Karpas-422 (cell line): ENCODE measurements around the gene EEF1AKMT2. TPM values are rescaled to one million over a fixed set of nuclear protein-coding genes. Genes with fewer than 3 reads are reported as not detected.

Experiments used
- DNase-seq: peaks from one replicate; pipeline ENCODE4 v3.0.0-alpha.2; 2015
- H2AFZ ChIP-seq: fragments of 200-600 bp; sonication (generic); 2 replicates; pipeline ENCODE4 v1.6.1; 2014; ENCODE audit warnings: antibody characterized with exemption, low read length, mixed read lengths
- H3K27ac ChIP-seq: fragments of 200-600 bp; sonication (generic); 2 replicates; pipeline ENCODE4 v1.5.1; 2014; ENCODE audit warnings: mild to moderate bottlenecking, low read length, moderate library complexity
- H3K27me3 ChIP-seq: fragments of 200-600 bp; sonication (generic); 2 replicates; pipeline ENCODE4 v1.6.1; 2014; ENCODE audit warnings: low read length, mixed read lengths
- H3K36me3 ChIP-seq: fragments of 200-600 bp; sonication (generic); 2 replicates; pipeline ENCODE4 v1.6.1; 2014; ENCODE audit warnings: low read length, mixed read lengths; ENCODE audit not compliant: insufficient read depth
- H3K4me1 ChIP-seq: fragments of 200-600 bp; sonication (generic); 2 replicates; pipeline ENCODE4 v1.6.1; 2014; ENCODE audit warnings: mild to moderate bottlenecking, low read length, mixed read lengths
- H3K4me2 ChIP-seq: fragments of 200-600 bp; sonication (generic); 2 replicates; pipeline ENCODE4 v1.6.1; 2014; ENCODE audit warnings: low read length, low read depth, mild to moderate bottlenecking; ENCODE audit not compliant: poor library complexity, severe bottlenecking
- H3K4me3 ChIP-seq: fragments of 200-600 bp; sonication (generic); 2 replicates; pipeline ENCODE4 v1.5.1; 2014; ENCODE audit warnings: mild to moderate bottlenecking, antibody characterized with exemption, low read length, mixed read lengths
- H3K79me2 ChIP-seq: fragments of 200-600 bp; sonication (generic); 2 replicates; pipeline ENCODE4 v1.6.1; 2014; ENCODE audit warnings: mild to moderate bottlenecking, low read length, mixed read lengths
- H3K9ac ChIP-seq: fragments of 200-600 bp; sonication (generic); 2 replicates; pipeline ENCODE4 v1.6.0; 2014; ENCODE audit warnings: low read length
- H3K9me2 ChIP-seq: fragments of 200-600 bp; sonication (generic), shearing (Covaris generic); replicated peaks from 2 replicates; pipeline ENCODE4 v1.6.0; 2014; ENCODE audit warnings: mild to moderate bottlenecking, low read length, moderate library complexity; ENCODE audit not compliant: insufficient read depth
- H3K9me3 ChIP-seq: fragments of 300-700, 200-600 bp; sonication (generic); 2 replicates; pipeline ENCODE4 v1.6.1; 2014; ENCODE audit warnings: low read length, mixed read lengths
- H4K20me1 ChIP-seq: fragments of 200-600 bp; sonication (generic); 2 replicates; pipeline ENCODE4 v1.6.1; 2014; ENCODE audit warnings: mild to moderate bottlenecking, antibody characterized with exemption, low read length, low read depth; ENCODE audit not compliant: insufficient read depth
- total RNA-seq: library from RNA; depleted of rRNA; stranded (reverse); fragments of >200 nt; shearing (Covaris generic); gene quantifications from 2 replicates; pipeline ENCODE4 v1.2.3, GENCODE V29; 2014; ENCODE audit warnings: low replicate concordance

EEF1AKMT2 gene
- total RNA-seq, 1 experiment from 2014 or later, result 38.3 TPM

- peak overlapping the region; percentile 93 for H3K4me3 ChIP-seq
- H3K9me3 ChIP-seq, result no peaks in the 10 kb centered on the region
- peaks cover 16% of the 10 kb centered on the region; the same call in 1 of the 2 replicates for H4K20me1 ChIP-seq
- H3K27me3 ChIP-seq, result no peaks in the 10 kb centered on the region
- H3K79me2 ChIP-seq, result peaks cover 90% of the 10 kb centered on the region
- peaks cover 80% of the 10 kb centered on the region for H3K4me1 ChIP-seq
- H3K27ac ChIP-seq, result peak overlapping the region; percentile 95
- no peak overlapping the region for H2AFZ ChIP-seq
- H3K36me3 ChIP-seq, result 0 out of 2 replicates have a peak, but pooled peaks cover 3% of the 10 kb centered on the region
- peak overlapping the region; percentile 96 for H3K9ac ChIP-seq
- DNase-seq, result no peak
- peak overlapping the region; percentile 75 for H3K4me2 ChIP-seq
- H3K9me2 ChIP-seq, result no peaks in the 10 kb centered on the region
Observed at GRCh38 chr10:124739986-124740368, 51.7 kb downstream of the EEF1AKMT2 start.

GRCh38 chr10:124739119-124739921 lies 52.4 kb downstream of the EEF1AKMT2 start:
- no peaks in the 10 kb centered on the region for H3K9me2 ChIP-seq
- peaks cover 83% of the 10 kb centered on the region for H3K4me1 ChIP-seq
- H3K36me3 ChIP-seq, result 0 out of 2 replicates have a peak, but pooled peaks cover 6% of the 10 kb centered on the region
- H3K79me2 ChIP-seq, result peaks cover 93% of the 10 kb centered on the region
- H2AFZ ChIP-seq, result no peak overlapping the region
- no peaks in the 10 kb centered on the region for H3K9me3 ChIP-seq
- peak overlapping the region; percentile 75 for H3K4me2 ChIP-seq
- DNase-seq, result no peak
- peaks cover 22% of the 10 kb centered on the region; the same call in 1 of the 2 replicates for H4K20me1 ChIP-seq
- H3K27ac ChIP-seq, result peak overlapping the region; percentile 95
- peak overlapping the region; percentile 96 for H3K9ac ChIP-seq
- peak overlapping the region; percentile 93 for H3K4me3 ChIP-seq
- H3K27me3 ChIP-seq, result no peaks in the 10 kb centered on the region

DNA sequence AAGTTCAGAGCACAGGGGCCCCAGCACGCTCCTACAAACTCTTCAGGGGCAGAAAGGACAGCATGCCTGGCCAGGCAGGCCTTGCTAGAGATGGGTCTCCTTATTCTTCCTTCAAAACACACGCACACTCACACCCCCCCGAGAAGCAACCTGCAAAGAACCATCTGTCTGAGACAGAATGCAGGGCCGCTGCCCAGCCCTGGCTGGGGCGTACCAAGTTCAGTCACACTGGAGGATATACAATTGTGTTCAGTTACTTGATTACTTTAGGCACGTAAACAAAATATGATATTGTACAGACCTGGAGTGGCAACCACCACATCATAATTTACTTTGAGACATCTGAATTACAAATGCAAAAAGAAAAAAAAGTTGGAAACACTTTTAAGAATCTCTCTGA lies 53.2 kb downstream of the EEF1AKMT2 start:
- H3K9me2 ChIP-seq, result no peaks in the 10 kb centered on the region
- no peak overlapping the region for H2AFZ ChIP-seq
- peaks cover 98% of the 10 kb centered on the region for H3K79me2 ChIP-seq
- H3K27ac ChIP-seq, result peak overlapping the region; percentile 95
- no peaks in the 10 kb centered on the region for H3K27me3 ChIP-seq
- no peaks in the 10 kb centered on the region for H3K9me3 ChIP-seq
- peak overlapping the region; percentile 14; the same call in 1 of the 2 replicates for H3K4me3 ChIP-seq
- H3K36me3 ChIP-seq, result 0 out of 2 replicates have a peak, but pooled peaks cover 6% of the 10 kb centered on the region
- peaks cover 24% of the 10 kb centered on the region; the same call in 1 of the 2 replicates for H4K20me1 ChIP-seq
- peak overlapping the region; percentile 75 for H3K4me2 ChIP-seq
- DNase-seq, result no peak
- H3K4me1 ChIP-seq, result peaks cover 92% of the 10 kb centered on the region
- peak overlapping the region; percentile 96 for H3K9ac ChIP-seq

DNA sequence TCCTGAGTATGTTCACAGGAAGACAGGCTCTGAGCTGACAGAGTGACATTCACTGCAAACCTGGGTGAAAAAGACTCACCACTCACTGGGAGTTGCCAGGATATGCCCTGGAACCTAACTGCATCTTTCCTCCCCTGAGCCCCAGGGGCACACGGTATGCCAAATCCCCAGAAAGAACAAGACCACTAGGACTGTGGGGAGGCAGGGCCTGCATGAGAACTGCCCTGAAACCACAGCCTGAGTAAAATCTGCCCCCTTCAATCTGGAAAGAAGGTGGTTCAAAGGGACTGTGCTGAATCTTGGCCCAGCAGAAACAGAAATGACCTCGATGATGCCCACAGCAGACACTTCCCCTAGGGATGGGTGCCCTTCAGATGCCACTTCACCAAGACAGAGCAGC lies 54.0 kb downstream of the EEF1AKMT2 start:
- Histone ChIP-seq H3K9me3 (no peaks in the 10 kb centered on the region), H3K9me2 (no peaks in the 10 kb centered on the region), H3K27me3 (no peaks in the 10 kb centered on the region), H3K27ac (peak overlapping the region; percentile 95), H4K20me1 (peaks cover 24% of the 10 kb centered on the region; the same call in 1 of the 2 replicates), H3K4me3 (no peak overlapping the region; the same call in 1 of the 2 replicates), H2AFZ (no peak overlapping the region), H3K36me3 (peaks cover 6% of the 10 kb centered on the region; the same call in 1 of the 2 replicates), H3K4me1 (peaks cover 98% of the 10 kb centered on the region), H3K4me2 (peak overlapping the region; percentile 75), H3K9ac (peak overlapping the region; percentile 96), H3K79me2 (peaks cover 99% of the 10 kb centered on the region)
- no peak for DNase-seq

- Histone ChIP-seq H3K79me2 (peaks cover 99% of the 10 kb centered on the region), H3K4me3 (no peak overlapping the region), H3K9me3 (no peaks in the 10 kb centered on the region), H3K27me3 (no peaks in the 10 kb centered on the region), H3K27ac (peak overlapping the region; percentile 95), H3K4me2 (peak overlapping the region; percentile 75), H3K9ac (peak overlapping the region; percentile 96), H3K4me1 (peaks cover 95% of the 10 kb centered on the region), H3K36me3 (peaks cover 6% of the 10 kb centered on the region; the same call in 1 of the 2 replicates), H2AFZ (no peak overlapping the region), H3K9me2 (no peaks in the 10 kb centered on the region), H4K20me1 (peaks cover 24% of the 10 kb centered on the region; the same call in 1 of the 2 replicates)
- no peak for DNase-seq
Observed at GRCh38 chr10:124737221-124737620, 54.5 kb downstream of the EEF1AKMT2 start.

- Histone ChIP-seq H3K9me2 (no peaks in the 10 kb centered on the region), H3K36me3 (peaks cover 8% of the 10 kb centered on the region; the same call in 1 of the 2 replicates), H3K4me3 (no peak overlapping the region), H4K20me1 (peaks cover 24% of the 10 kb centered on the region; the same call in 1 of the 2 replicates), H3K9me3 (no peaks in the 10 kb centered on the region), H3K79me2 (peaks cover 100% of the 10 kb centered on the region), H3K4me2 (peak overlapping the region; percentile 75), H3K27me3 (no peaks in the 10 kb centered on the region), H3K4me1 (peaks cover 93% of the 10 kb centered on the region), H3K9ac (peak overlapping the region; percentile 96), H3K27ac (peak overlapping the region; percentile 95), H2AFZ (no peak overlapping the region)
- no peak for DNase-seq
Observed at GRCh38 chr10:124736491-124737136, 55.1 kb downstream of the EEF1AKMT2 start.

GRCh38 chr10:124735491-124736286 lies 56.0 kb downstream of the EEF1AKMT2 start:
- no peak overlapping the region for H3K4me3 ChIP-seq
- peaks cover 24% of the 10 kb centered on the region; the same call in 1 of the 2 replicates for H4K20me1 ChIP-seq
- peaks cover 16% of the 10 kb centered on the region; the same call in 1 of the 2 replicates for H3K36me3 ChIP-seq
- peak overlapping the region; percentile 1 for H3K4me2 ChIP-seq
- no peaks in the 10 kb centered on the region for H3K9me3 ChIP-seq
- peaks cover 93% of the 10 kb centered on the region for H3K4me1 ChIP-seq
- H3K9me2 ChIP-seq, result no peaks in the 10 kb centered on the region
- no peak overlapping the region for H2AFZ ChIP-seq
- no peaks in the 10 kb centered on the region for H3K27me3 ChIP-seq
- H3K27ac ChIP-seq, result peak overlapping the region; percentile 95
- H3K79me2 ChIP-seq, result peaks cover 100% of the 10 kb centered on the region
- H3K9ac ChIP-seq, result peak overlapping the region; percentile 96; the same call in 1 of the 2 replicates
- DNase-seq, result no peak
